NCI-H1694 (cell line): ENCODE measurements around the gene MS4A6A.
"Not testable (repeated sequence)": the region's sequence is repeated elsewhere in the genome, so short reads cannot be mapped to it uniquely, and the experiment has no call there.

Source experiments
- DNase-seq: peaks from one replicate; lab custom pipeline; 2025; lab: John Stamatoyannopoulos, UW

Gene MS4A6A

GRCh38 chr11:60183591-60184205, 815 bp upstream of the MS4A6A start:
- no peak for DNase-seq

GRCh38 chr11:60175860-60176275, 7.0 kb downstream of the MS4A6A start:
- no peak for DNase-seq

- DNase-seq = no peak
These were observed 10.9 kb downstream of the MS4A6A start for GRCh38 chr11:60172011-60172410.

GRCh38 chr11:60170566-60170965, 12.3 kb downstream of the MS4A6A start:
- no peak for DNase-seq

GRCh38 chr11:60169264-60169915, 13.5 kb downstream of the MS4A6A start:
- DNase-seq = no peak

- no peak for DNase-seq
These were observed 14.6 kb downstream of the MS4A6A start for GRCh38 chr11:60168306-60168705.

GRCh38 chr11:60165951-60166350, 16.9 kb downstream of the MS4A6A start:
- no peak for DNase-seq

GRCh38 chr11:60165538-60165937, 17.3 kb downstream of the MS4A6A start:
- DNase-seq = no peak

- DNase-seq = no peak
These were observed 18.3 kb downstream of the MS4A6A start for GRCh38 chr11:60164550-60165075.

GRCh38 chr11:60161766-60162165, 21.1 kb downstream of the MS4A6A start:
- no peak for DNase-seq

- no peak for DNase-seq
These were observed 21.8 kb downstream of the MS4A6A start for GRCh38 chr11:60161107-60161506.

GRCh38 chr11:60159868-60160267, 23.0 kb downstream of the MS4A6A start:
- no peak for DNase-seq

- no peak for DNase-seq
These were observed 23.6 kb downstream of the MS4A6A start for GRCh38 chr11:60159284-60159683.

- DNase-seq = no peak
These were observed 24.2 kb downstream of the MS4A6A start for GRCh38 chr11:60158636-60159035.

GRCh38 chr11:60155931-60156330, 27.0 kb downstream of the MS4A6A start:
- DNase-seq = no peak

GRCh38 chr11:60152727-60153126, 30.2 kb downstream of the MS4A6A start:
- DNase-seq = not testable (repeated sequence)

GRCh38 chr11:60150279-60150678, 32.6 kb downstream of the MS4A6A start:
- DNase-seq = no peak

GRCh38 chr11:60145677-60146076, 37.2 kb downstream of the MS4A6A start:
- DNase-seq = no peak

- no peak for DNase-seq
These were observed 39.1 kb downstream of the MS4A6A start for GRCh38 chr11:60143768-60144167.

GRCh38 chr11:60133917-60134316, 49.0 kb downstream of the MS4A6A start:
- DNase-seq = no peak

GRCh38 chr11:60131912-60132311, 51.0 kb downstream of the MS4A6A start:
- no peak for DNase-seq

GRCh38 chr11:60130496-60130895, 52.4 kb downstream of the MS4A6A start:
- peak; percentile 0 for DNase-seq

GRCh38 chr11:60129853-60130252, 53.0 kb downstream of the MS4A6A start:
- DNase-seq = no peak

GRCh38 chr11:60128866-60129265, 54.0 kb downstream of the MS4A6A start:
- DNase-seq = not testable (repeated sequence)
